ENCODE measurements around the gene FGF8. TPM values are rescaled to one million over a fixed set of nuclear protein-coding genes. Genes with fewer than 3 reads are reported as not detected.

FGF8 gene
- total RNA-seq, 3 donors from 2014 or later (not counting 1 experiment from before 2014, with no cell fraction given), result not detected

GRCh38 chr10:101772895-101773761 lies 2.8 kb downstream of the FGF8 start:
- H3K4me1 Mint-ChIP-seq, result peaks cover 0 to 20% of the 10 kb centered on the region in 2 donors
- Histone ChIP-seq H3K9me3 (ENCODE audit: control insufficient read depth, insufficient read depth, low read length) (no peaks in the 10 kb centered on the region), H3K4me3 (ENCODE audit: low read length) (no peak overlapping the region), H3K4me1 (ENCODE audit: control insufficient read depth, insufficient read depth, low read length) (peaks cover 9% of the 10 kb centered on the region), H3K27ac (ENCODE audit: low read length) (no peak overlapping the region), H3K27me3 (ENCODE audit: control insufficient read depth, insufficient read depth, low read length) (peaks cover 36% of the 10 kb centered on the region), H3K36me3 (ENCODE audit: control insufficient read depth, insufficient read depth, low read length) (no peaks in the 10 kb centered on the region)
- H3K4me3 Mint-ChIP-seq, result no peak overlapping the region
- DNase-seq (no peak), ATAC-seq (no peak)
- no peaks in the 10 kb centered on the region for H3K9me3 Mint-ChIP-seq
- intact Hi-C loops (cut with micrococcal nuclease), result no loop called here
- WGBS (ENCODE audit: insufficient coverage), result 23% methylated on average over 21 of the region's 21 CpGs
- H3K27me3 Mint-ChIP-seq (ENCODE audit: low read depth in 2 of 2), result peaks cover 57 to 59% of the 10 kb centered on the region in 2 donors
- TF ChIP-seq, protein P1, sequence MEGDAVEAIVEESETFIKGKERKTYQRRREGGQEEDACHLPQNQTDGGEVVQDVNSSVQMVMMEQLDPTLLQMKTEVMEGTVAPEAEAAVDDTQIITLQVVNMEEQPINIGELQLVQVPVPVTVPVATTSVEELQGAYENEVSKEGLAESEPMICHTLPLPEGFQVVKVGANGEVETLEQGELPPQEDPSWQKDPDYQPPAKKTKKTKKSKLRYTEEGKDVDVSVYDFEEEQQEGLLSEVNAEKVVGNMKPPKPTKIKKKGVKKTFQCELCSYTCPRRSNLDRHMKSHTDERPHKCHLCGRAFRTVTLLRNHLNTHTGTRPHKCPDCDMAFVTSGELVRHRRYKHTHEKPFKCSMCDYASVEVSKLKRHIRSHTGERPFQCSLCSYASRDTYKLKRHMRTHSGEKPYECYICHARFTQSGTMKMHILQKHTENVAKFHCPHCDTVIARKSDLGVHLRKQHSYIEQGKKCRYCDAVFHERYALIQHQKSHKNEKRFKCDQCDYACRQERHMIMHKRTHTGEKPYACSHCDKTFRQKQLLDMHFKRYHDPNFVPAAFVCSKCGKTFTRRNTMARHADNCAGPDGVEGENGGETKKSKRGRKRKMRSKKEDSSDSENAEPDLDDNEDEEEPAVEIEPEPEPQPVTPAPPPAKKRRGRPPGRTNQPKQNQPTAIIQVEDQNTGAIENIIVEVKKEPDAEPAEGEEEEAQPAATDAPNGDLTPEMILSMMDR (IDR thresholded peaks at IDR 0.05), result no peak
- no peaks in the 10 kb centered on the region for H3K36me3 Mint-ChIP-seq
- H3K27ac Mint-ChIP-seq, result no peak overlapping the region

DNA sequence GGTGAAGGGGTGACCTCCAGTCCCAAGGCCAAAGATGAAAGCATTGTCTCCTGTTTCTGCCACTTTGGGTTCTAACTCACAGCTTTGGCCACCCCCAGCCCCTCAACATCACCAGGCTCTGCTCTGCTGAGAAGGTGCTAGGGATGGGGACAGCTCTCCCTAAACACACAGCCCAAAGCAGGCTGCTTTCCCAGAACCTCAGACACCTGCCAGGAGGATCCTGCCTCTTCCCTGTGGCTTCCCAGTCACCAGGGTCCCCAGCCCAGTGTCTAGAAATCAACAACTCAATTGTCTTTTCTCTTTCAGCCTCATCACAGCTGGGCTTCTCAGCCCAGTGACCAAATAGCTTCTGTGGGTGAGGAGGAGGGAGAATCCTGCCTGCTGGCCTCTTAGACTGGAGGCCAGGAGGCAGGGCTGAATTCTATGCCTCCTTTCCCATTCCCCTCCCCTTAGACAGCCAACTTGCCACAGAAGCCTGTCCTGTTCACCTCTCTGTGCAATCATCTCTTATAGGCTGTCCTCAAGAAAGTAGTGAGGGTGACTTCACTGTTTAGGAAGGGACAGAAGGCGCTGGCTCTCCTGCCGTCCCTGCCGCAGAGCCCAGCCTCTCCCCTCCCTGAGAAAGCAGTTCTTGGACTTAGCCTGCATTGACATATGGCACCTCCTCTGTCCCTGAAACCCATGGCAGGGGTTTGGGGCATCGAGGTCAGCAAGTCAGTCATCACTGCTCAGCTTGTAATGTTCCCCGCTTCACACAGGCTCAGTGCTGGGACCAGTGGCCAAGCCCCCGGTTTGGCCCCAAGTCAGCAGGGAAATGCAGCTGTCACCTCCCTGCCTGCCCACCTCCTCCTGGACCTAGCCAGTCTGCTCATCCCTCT lies 3.7 kb downstream of the FGF8 start:
- Histone ChIP-seq H3K4me3 (ENCODE audit: low read length) (no peak overlapping the region), H3K9me3 (ENCODE audit: control insufficient read depth, insufficient read depth, low read length) (no peaks in the 10 kb centered on the region), H3K27ac (ENCODE audit: low read length) (no peak overlapping the region), H3K36me3 (ENCODE audit: control insufficient read depth, insufficient read depth, low read length) (no peaks in the 10 kb centered on the region), H3K27me3 (ENCODE audit: control insufficient read depth, insufficient read depth, low read length) (peaks cover 28% of the 10 kb centered on the region), H3K4me1 (ENCODE audit: control insufficient read depth, insufficient read depth, low read length) (peaks cover 9% of the 10 kb centered on the region)
- no peak overlapping the region for H3K4me3 Mint-ChIP-seq
- intact Hi-C loops (cut with micrococcal nuclease), result no loop called here
- H3K27ac Mint-ChIP-seq, result no peak overlapping the region
- peaks cover 0 to 20% of the 10 kb centered on the region in 2 donors for H3K4me1 Mint-ChIP-seq
- ATAC-seq, result no peak
- H3K9me3 Mint-ChIP-seq, result no peaks in the 10 kb centered on the region
- H3K36me3 Mint-ChIP-seq, result no peaks in the 10 kb centered on the region
- TF ChIP-seq, protein P1 (IDR thresholded peaks at IDR 0.05), result no peak
- peaks cover 49 to 50% of the 10 kb centered on the region in 2 donors for H3K27me3 Mint-ChIP-seq (ENCODE audit: low read depth in 2 of 2)
- no peak for DNase-seq
- 79% methylated on average over 6 of the region's 6 CpGs for WGBS (ENCODE audit: insufficient coverage)

- no peak overlapping the region for H3K27ac Mint-ChIP-seq
- Histone ChIP-seq H3K4me3 (ENCODE audit: low read length) (no peak overlapping the region), H3K9me3 (ENCODE audit: control insufficient read depth, insufficient read depth, low read length) (no peaks in the 10 kb centered on the region), H3K27ac (ENCODE audit: low read length) (no peak overlapping the region), H3K4me1 (ENCODE audit: control insufficient read depth, insufficient read depth, low read length) (peaks cover 9% of the 10 kb centered on the region), H3K36me3 (ENCODE audit: control insufficient read depth, insufficient read depth, low read length) (no peaks in the 10 kb centered on the region), H3K27me3 (ENCODE audit: control insufficient read depth, insufficient read depth, low read length) (peaks cover 21% of the 10 kb centered on the region)
- no peak overlapping the region for H3K4me3 Mint-ChIP-seq
- DNase-seq (no peak), ATAC-seq (no peak)
- no peaks in the 10 kb centered on the region for H3K36me3 Mint-ChIP-seq
- peaks cover 0 to 15% of the 10 kb centered on the region in 2 donors for H3K4me1 Mint-ChIP-seq
- 92% methylated on average over 10 of the region's 10 CpGs for whole genome bisulfite sequencing (ENCODE audit: insufficient coverage)
- intact Hi-C loops (cut with micrococcal nuclease), result no loop called here
- no peaks in the 10 kb centered on the region for H3K9me3 Mint-ChIP-seq
- TF ChIP-seq, protein P1 (IDR thresholded peaks at IDR 0.05), result no peak
- H3K27me3 Mint-ChIP-seq (ENCODE audit: low read depth in 2 of 2), result peaks cover 42 to 44% of the 10 kb centered on the region in 2 donors
Observed at GRCh38 chr10:101771380-101771779, 4.5 kb downstream of the FGF8 start.

Measured in natural killer cell (primary cell).